GM06990 (cell line): ENCODE measurements around the gene IFFO2.

ENCODE experiments used
- DNase-seq: peaks from one replicate; pipeline ENCODE4 v3.0.0-alpha.2; 2011; ENCODE audit not compliant: insufficient read length; ENCODE audit errors: extremely low read depth
- H3K27me3 ChIP-seq: replicated peaks from 2 replicates; pipeline ENCODE4 v1.6.0; 2011; ENCODE audit warnings: low read length; ENCODE audit not compliant: control insufficient read depth, insufficient read depth
- H3K36me3 ChIP-seq: 2 replicates; pipeline ENCODE4 v1.5.1; 2011; ENCODE audit warnings: low read length; ENCODE audit not compliant: control insufficient read depth, insufficient read depth
- H3K4me3 ChIP-seq: replicated peaks from 2 replicates; pipeline ENCODE4 v1.5.1; 2011; ENCODE audit warnings: low read depth, mild to moderate bottlenecking, control low read depth, low read length
- TF ChIP-seq, protein P1 (sequence below): IDR thresholded peaks from 2 replicates; pipeline ENCODE4 v1.5.1; 2011; ENCODE audit warnings: low read length, control low read depth, mild to moderate bottlenecking, inconsistent platforms; ENCODE audit not compliant: insufficient read depth, poor library complexity, severe bottlenecking

IFFO2 gene

DNA sequence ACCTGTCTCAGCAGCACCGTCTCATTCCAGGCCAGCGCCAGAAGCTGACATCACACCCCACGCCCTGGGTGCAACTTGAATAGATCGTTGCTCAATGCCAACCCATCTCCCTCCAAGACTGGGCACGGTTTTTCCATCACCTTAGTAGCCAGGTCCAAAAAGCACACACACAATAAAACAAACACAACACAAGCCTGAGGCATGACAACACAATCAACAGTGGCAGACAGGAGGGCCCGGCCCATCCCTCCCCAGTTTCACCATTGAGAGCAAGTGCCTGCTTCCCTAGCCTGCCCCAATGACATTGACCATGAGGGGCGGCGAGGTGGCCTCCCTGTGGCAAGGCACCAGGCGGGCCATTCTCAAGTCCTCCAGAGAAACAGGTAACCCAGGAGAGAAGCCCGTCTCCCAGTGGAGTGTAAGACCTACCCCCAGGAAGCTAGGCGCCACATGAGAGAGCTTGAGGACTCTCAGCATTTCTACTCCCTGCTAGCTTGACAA lies 2.7 kb downstream of the IFFO2 start:
- DNase-seq, result no peak
- H3K36me3 ChIP-seq, result no peaks in the 10 kb centered on the region
- TF ChIP-seq, protein P1, sequence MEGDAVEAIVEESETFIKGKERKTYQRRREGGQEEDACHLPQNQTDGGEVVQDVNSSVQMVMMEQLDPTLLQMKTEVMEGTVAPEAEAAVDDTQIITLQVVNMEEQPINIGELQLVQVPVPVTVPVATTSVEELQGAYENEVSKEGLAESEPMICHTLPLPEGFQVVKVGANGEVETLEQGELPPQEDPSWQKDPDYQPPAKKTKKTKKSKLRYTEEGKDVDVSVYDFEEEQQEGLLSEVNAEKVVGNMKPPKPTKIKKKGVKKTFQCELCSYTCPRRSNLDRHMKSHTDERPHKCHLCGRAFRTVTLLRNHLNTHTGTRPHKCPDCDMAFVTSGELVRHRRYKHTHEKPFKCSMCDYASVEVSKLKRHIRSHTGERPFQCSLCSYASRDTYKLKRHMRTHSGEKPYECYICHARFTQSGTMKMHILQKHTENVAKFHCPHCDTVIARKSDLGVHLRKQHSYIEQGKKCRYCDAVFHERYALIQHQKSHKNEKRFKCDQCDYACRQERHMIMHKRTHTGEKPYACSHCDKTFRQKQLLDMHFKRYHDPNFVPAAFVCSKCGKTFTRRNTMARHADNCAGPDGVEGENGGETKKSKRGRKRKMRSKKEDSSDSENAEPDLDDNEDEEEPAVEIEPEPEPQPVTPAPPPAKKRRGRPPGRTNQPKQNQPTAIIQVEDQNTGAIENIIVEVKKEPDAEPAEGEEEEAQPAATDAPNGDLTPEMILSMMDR, result no peak
- H3K27me3 ChIP-seq, result no peaks in the 10 kb centered on the region
- no peak overlapping the region for H3K4me3 ChIP-seq

DNA sequence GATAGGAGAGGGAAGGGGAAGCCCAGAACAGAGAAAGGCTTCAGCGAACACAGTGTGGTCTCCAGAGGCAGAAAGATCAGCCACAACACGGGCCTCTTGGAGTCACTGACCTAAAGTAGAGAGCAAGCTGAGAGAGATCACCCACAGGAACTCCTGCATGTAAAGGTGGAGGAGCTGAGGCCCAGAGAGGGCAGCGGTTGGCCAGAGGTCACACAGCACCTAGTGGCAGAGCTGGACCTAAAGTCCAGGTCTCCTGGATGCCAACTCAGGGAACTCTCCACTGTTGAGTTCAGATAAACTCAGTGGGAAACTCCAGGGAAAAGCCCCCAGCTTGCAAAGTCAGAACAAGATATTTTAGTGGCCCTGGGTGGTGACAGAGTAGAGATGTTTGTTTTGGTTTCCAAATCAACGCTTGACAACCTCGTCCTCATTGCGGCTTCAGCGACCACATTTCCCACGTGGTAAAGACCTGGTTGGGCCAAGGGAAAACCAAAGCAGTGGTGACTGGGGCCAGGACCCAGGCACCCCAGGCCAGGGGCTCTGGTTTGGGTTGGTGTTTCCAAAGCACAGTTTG lies 4.6 kb downstream of the IFFO2 start:
- H3K27me3 ChIP-seq, result no peaks in the 10 kb centered on the region
- peak; percentile 79 for DNase-seq
- TF ChIP-seq, protein P1, result no peak
- H3K4me3 ChIP-seq, result peak overlapping the region; percentile 58
- H3K36me3 ChIP-seq, result no peaks in the 10 kb centered on the region

DNA sequence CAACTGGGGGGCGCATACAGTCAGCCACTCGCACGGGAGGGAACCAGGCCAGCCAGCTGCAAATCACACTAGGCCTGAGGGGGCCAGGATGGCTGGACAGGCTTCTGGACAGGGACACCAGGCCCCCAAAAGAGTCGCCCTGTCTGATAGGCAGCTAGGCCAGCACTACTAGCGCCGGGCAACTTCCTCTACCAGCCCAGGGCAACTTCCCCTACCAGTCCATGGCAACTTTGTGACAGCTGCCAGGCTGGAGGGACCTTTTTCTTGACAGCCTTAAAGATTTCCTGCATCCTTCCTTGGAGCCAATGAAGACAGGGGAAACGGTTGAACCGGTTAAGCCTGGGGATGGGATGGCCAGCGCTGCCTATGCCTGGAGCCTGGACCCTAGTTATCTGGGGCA lies 5.1 kb downstream of the IFFO2 start:
- Histone ChIP-seq H3K36me3 (no peaks in the 10 kb centered on the region), H3K4me3 (peak overlapping the region; percentile 58), H3K27me3 (no peaks in the 10 kb centered on the region)
- TF ChIP-seq, protein P1, result no peak
- DNase-seq, result no peak

DNA sequence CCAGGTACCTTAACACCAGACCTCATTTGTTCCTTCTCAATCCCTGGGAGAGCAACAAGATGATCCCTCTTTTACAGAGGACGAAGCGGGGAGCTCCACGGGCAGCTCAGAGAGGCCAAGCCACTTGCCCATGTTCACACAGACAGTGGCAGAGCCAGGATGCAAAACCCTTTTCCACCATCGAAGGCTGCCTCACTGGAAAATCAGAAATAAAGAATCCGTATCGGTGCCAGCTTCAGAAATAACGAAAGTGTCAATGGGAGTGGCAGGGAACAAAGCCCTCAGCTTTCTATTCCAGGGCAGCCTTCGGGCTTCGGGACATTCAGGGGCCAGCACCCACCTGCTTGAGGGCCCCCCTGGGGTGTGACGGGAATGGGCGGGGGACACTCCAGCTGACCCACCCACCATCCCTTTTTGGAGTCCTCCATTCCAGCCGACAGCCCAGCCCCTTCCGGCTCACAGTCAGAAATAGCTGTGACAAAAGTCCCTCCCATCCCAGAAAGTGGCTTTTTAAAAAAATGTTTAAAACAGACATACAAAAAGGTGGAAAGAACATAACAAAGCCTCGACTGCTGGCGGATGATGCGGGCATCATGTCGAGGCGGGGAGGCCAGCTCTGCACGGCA lies 6.0 kb downstream of the IFFO2 start:
- TF ChIP-seq, protein P1, result no peak
- H3K27me3 ChIP-seq, result no peaks in the 10 kb centered on the region
- peak overlapping the region; percentile 58 for H3K4me3 ChIP-seq
- H3K36me3 ChIP-seq, result no peaks in the 10 kb centered on the region
- peak; percentile 51 for DNase-seq

DNA sequence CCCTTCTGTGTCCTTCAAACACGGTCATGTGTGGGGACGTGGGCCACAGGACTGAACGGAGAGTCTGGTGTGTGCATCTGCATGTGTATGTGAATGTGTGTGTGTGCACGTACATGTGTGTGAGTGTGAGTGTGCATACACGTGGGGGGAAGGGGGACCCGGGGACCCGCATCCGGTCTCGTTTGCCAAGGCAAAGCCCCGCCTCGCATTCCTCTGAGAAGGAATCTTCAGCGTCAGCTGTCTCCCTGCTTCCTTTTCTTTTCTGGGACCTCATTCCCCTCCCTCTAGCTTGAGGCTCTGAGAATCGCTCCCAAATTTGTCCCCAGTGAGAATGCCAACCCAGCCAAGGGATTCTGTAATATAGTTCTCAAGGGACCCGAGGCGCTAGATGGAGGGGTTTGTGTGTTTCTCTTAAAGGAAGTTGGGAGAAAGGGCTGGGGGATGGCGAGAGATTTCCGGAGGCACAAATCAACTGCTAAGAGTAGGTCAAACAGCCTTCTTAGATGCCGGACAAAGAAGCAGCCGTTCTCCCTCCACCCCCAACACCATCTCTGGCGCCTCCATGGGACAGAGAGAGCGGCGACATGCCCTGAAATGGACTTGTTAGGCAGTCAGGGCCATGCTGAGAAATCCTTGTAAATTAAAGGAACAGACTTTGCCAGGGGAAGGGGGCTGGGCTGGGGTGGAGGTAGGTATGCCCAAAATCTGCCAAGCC lies 6.6 kb downstream of the IFFO2 start:
- TF ChIP-seq, protein P1, result peak; percentile 40
- H3K4me3 ChIP-seq, result peak overlapping the region; percentile 58
- peak; percentile 47 for DNase-seq

More for the DNA sequence above, 6.6 kb downstream of the IFFO2 start:
- Histone ChIP-seq H3K36me3 (no peaks in the 10 kb centered on the region), H3K27me3 (no peaks in the 10 kb centered on the region)
